H1 (cell line): ENCODE results near the gene MCF2L2. TPM values are rescaled to one million over a fixed set of nuclear protein-coding genes. Genes with fewer than 3 reads are reported as not detected.

Experiments
- CHD7 ChIP-seq: fragments of 300-600 bp; sonication (generic); IDR thresholded peaks from 2 replicates; pipeline ENCODE4 v1.7.1; 2012; ENCODE audit warnings: low read length, moderate library complexity, mild to moderate bottlenecking, inconsistent platforms; ENCODE audit not compliant: insufficient replicate concordance
- polyA plus RNA-seq, 7 experiments: library from polyadenylated mRNA; depleted of rRNA in 3 of 7; stranded (reverse) in 5 of 7; unstranded in 2 of 7; fragments of >200 nt in 5 of 7; fragments of 200-250 nt in 2 of 7; gene quantifications; 1 replicate in 5 of 7; 2 replicates in 1 of 7; 4 replicates in 1 of 7; pipeline versions ENCODE4 v1.2.1 to v1.2.3, GENCODE V29; 2011 to 2013; ENCODE audit warnings: missing spikeins in 2 of 7, mixed read lengths in 2 of 7
- total RNA-seq: library from RNA; stranded (reverse); fragmentation: NEBNext Ultra II Directional; extraction: Animal tissue kit (Norgen Biotek cat#: 25700); gene quantifications from 2 replicates; pipeline ENCODE4 v1.2.1, GENCODE V29; 2021

MCF2L2 gene
- total and polyA plus RNA-seq, 2 of the 8 experiments (the other 6 are each of a cell fraction or from before 2014, with no cell fraction given): 4.1 to 13.7 TPM

- no peak for TF ChIP-seq CHD7
These were observed 20.1 kb upstream of the MCF2L2 start (continued) for GRCh38 chr3:183448369-183449128.
